Neural cell (in vitro differentiated cells): ENCODE data around the gene NDUFS2. TPM values are rescaled to one million over a fixed set of nuclear protein-coding genes. Genes with fewer than 3 reads are reported as not detected.

Experiments used
- H2AFZ ChIP-seq: fragments of 200-600, 300-800 bp; sonication (generic), shearing (Covaris generic); 2 replicates; pipeline ENCODE4 v1.6.0; 2014; ENCODE audit warnings: low read depth, mild to moderate bottlenecking, antibody characterized with exemption, low read length, moderate library complexity
- H3F3A ChIP-seq: fragments of 200-600 bp; shearing (Covaris generic); 2 replicates; pipeline ENCODE4 v1.6.1; 2016; ENCODE audit warnings: mild to moderate bottlenecking, moderate library complexity, mixed read lengths, antibody characterized with exemption, low read length; ENCODE audit not compliant: insufficient read depth, poor library complexity, severe bottlenecking
- H3K27ac ChIP-seq: fragments of 200-600, 300-800 bp; sonication (generic), shearing (Covaris generic); 2 replicates; pipeline ENCODE4 v1.5.1; 2014; ENCODE audit warnings: mild to moderate bottlenecking, low read length, moderate library complexity
- H3K27me3 ChIP-seq: fragments of 300-800, 200-600 bp; sonication (generic), shearing (Covaris generic); 2 replicates; pipeline ENCODE4 v1.6.0; 2014; ENCODE audit warnings: mild to moderate bottlenecking, low read depth, low read length, moderate library complexity; ENCODE audit not compliant: insufficient read depth
- H3K36me3 ChIP-seq: fragments of 300-800, 200-600 bp; sonication (generic), shearing (Covaris generic); 2 replicates; pipeline ENCODE4 v1.5.1; 2014; ENCODE audit warnings: mild to moderate bottlenecking, antibody characterized with exemption, low read length, moderate library complexity; ENCODE audit not compliant: insufficient read depth
- H3K4me2 ChIP-seq: fragments of 300-800, 200-600 bp; sonication (generic), shearing (Covaris generic); 2 replicates; pipeline ENCODE4 v1.6.0; 2014; ENCODE audit warnings: mild to moderate bottlenecking, low read length
- H3K4me3 ChIP-seq: fragments of 300-800, 200-600 bp; sonication (generic), shearing (Covaris generic); 2 replicates; pipeline ENCODE4 v1.5.1; 2014; ENCODE audit warnings: mild to moderate bottlenecking, low read length, moderate library complexity
- H3K79me2 ChIP-seq: fragments of 200-600 bp; shearing (Covaris generic); replicated peaks from 2 replicates; pipeline ENCODE4 v1.6.0; 2014; ENCODE audit warnings: mild to moderate bottlenecking, low read length, moderate library complexity; ENCODE audit not compliant: insufficient read depth
- H3K9ac ChIP-seq: fragments of 300-800, 200-600 bp; sonication (generic), shearing (Covaris generic); 2 replicates; pipeline ENCODE4 v1.6.1; 2016; ENCODE audit warnings: mild to moderate bottlenecking, low read length, mixed read lengths
- H3K9me2 ChIP-seq: fragments of 200-600 bp; shearing (Covaris generic); 2 replicates; pipeline ENCODE4 v1.6.1; 2016; ENCODE audit warnings: mild to moderate bottlenecking, low read length, mixed read lengths; ENCODE audit not compliant: insufficient read depth
- H3K9me3 ChIP-seq: fragments of 200-600, 300-800 bp; sonication (generic), shearing (Covaris generic); 2 replicates; pipeline ENCODE4 v1.6.1; 2016; ENCODE audit warnings: mild to moderate bottlenecking, mixed run types, low read length, moderate library complexity, mixed read lengths
- H4K20me1 ChIP-seq: fragments of 200-600 bp; shearing (Covaris generic); 2 replicates; pipeline ENCODE4 v1.6.1; 2016; ENCODE audit warnings: mild to moderate bottlenecking, mixed run types; ENCODE audit not compliant: insufficient read depth
- EP300 ChIP-seq: fragments of 450-650 bp; conservative IDR thresholded peaks from 2 replicates; pipeline ENCODE4 v1.6.1; 2014; ENCODE audit warnings: antibody characterized with exemption, mild to moderate bottlenecking, moderate library complexity; ENCODE audit not compliant: poor library complexity, severe bottlenecking
- EZH2 ChIP-seq: fragments of 200-600, 300-800 bp; shearing (Covaris generic), sonication (generic); IDR thresholded peaks from 2 replicates; pipeline ENCODE4 v1.6.1; 2014; ENCODE audit warnings: antibody characterized with exemption, low read length, borderline replicate concordance, mild to moderate bottlenecking; ENCODE audit not compliant: insufficient read depth, poor library complexity, severe bottlenecking
- MXI1 ChIP-seq: fragments of 450-650 bp; conservative IDR thresholded peaks from 2 replicates; pipeline ENCODE4 v1.6.1; 2014; ENCODE audit warnings: antibody characterized with exemption, mild to moderate bottlenecking; ENCODE audit not compliant: poor library complexity, severe bottlenecking
- POLR2AphosphoS5 ChIP-seq: IDR thresholded peaks from 2 replicates; pipeline ENCODE4 v1.6.1; 2012
- RAD21 ChIP-seq: fragments of 450-650 bp; conservative IDR thresholded peaks from 2 replicates; pipeline ENCODE4 v1.6.1; 2014; ENCODE audit warnings: antibody characterized with exemption, mild to moderate bottlenecking, moderate library complexity
- SMC3 ChIP-seq: fragments of 450-650 bp; conservative IDR thresholded peaks from 2 replicates; pipeline ENCODE4 v1.6.1; 2014; ENCODE audit warnings: antibody characterized with exemption, mild to moderate bottlenecking, moderate library complexity; ENCODE audit not compliant: poor library complexity
- TAF1 ChIP-seq: IDR thresholded peaks from 2 replicates; pipeline ENCODE4 v1.6.1; 2012; ENCODE audit warnings: low read depth
- polyA plus RNA-seq: library from polyadenylated mRNA; depleted of rRNA; stranded (reverse); fragments of >200 nt; gene quantifications from 2 replicates; pipeline ENCODE4 v1.2.3, GENCODE V29; 2014
- TF ChIP-seq, protein P1 (sequence below): fragments of 450-650 bp; IDR thresholded peaks from 2 replicates; pipeline ENCODE4 v1.5.1; 2014; ENCODE audit warnings: antibody characterized with exemption, mild to moderate bottlenecking, moderate library complexity; ENCODE audit not compliant: poor library complexity, severe bottlenecking
- TF ChIP-seq, protein P2 (sequence below): IDR thresholded peaks from 2 replicates; pipeline ENCODE4 v1.6.1; 2012; ENCODE audit warnings: borderline replicate concordance

Gene NDUFS2
- polyA plus RNA-seq, 1 donor from 2014 or later, result 166 TPM

DNA sequence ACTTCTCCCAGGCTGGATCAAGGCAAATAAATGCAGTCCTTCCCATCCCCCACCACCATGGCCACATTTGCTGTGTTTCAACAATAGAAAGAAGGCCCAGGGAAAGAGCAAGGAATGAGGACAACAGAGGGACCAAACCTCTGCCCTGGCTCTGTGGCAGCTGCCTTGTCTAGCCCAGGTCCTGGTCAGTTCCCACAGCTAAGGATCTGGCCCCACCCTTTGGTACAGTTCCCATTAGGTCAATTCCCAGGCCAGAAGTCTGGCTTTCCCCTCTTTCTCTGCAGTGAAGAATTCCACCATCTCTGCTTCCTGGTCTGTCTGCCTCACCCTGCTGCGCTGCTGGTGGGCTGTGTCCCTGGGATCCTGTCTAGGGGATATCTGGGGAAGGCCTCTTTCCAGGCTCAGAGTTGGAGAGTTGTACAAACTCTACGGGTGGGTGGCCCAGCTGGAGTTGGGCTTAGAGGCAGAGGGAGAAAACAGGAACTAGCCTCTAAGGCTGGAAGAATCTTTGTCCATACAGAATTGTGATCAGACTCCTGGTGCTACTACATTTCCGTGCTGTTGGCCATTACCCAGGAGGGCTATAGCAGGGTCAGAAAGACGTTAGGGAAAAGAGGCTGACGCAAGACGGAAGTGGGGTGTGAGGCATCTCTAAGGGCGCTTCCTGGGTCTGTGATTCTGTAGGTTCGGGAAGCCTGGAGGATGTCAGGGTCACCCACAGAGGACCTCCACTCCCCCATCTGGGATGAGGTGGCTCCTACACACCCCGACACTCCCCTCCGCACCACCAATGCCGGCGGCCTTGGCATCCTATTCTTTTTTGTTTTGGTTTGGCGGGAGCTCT is 953 bp upstream of the NDUFS2 start:
- H3K9me2 ChIP-seq, result no peaks in the 10 kb centered on the region
- H3K27ac ChIP-seq, result peak overlapping the region; percentile 90
- peak overlapping the region; percentile 48 for H3K4me2 ChIP-seq
- no peaks in the 10 kb centered on the region for H4K20me1 ChIP-seq
- TF ChIP-seq MXI1, result no peak
- TF ChIP-seq, protein P1, sequence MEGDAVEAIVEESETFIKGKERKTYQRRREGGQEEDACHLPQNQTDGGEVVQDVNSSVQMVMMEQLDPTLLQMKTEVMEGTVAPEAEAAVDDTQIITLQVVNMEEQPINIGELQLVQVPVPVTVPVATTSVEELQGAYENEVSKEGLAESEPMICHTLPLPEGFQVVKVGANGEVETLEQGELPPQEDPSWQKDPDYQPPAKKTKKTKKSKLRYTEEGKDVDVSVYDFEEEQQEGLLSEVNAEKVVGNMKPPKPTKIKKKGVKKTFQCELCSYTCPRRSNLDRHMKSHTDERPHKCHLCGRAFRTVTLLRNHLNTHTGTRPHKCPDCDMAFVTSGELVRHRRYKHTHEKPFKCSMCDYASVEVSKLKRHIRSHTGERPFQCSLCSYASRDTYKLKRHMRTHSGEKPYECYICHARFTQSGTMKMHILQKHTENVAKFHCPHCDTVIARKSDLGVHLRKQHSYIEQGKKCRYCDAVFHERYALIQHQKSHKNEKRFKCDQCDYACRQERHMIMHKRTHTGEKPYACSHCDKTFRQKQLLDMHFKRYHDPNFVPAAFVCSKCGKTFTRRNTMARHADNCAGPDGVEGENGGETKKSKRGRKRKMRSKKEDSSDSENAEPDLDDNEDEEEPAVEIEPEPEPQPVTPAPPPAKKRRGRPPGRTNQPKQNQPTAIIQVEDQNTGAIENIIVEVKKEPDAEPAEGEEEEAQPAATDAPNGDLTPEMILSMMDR, result no peak
- no peak for TF ChIP-seq SMC3
- TF ChIP-seq EP300, result no peak
- no peak for TF ChIP-seq POLR2AphosphoS5
- no peak for TF ChIP-seq EZH2
- TF ChIP-seq, protein P2, sequence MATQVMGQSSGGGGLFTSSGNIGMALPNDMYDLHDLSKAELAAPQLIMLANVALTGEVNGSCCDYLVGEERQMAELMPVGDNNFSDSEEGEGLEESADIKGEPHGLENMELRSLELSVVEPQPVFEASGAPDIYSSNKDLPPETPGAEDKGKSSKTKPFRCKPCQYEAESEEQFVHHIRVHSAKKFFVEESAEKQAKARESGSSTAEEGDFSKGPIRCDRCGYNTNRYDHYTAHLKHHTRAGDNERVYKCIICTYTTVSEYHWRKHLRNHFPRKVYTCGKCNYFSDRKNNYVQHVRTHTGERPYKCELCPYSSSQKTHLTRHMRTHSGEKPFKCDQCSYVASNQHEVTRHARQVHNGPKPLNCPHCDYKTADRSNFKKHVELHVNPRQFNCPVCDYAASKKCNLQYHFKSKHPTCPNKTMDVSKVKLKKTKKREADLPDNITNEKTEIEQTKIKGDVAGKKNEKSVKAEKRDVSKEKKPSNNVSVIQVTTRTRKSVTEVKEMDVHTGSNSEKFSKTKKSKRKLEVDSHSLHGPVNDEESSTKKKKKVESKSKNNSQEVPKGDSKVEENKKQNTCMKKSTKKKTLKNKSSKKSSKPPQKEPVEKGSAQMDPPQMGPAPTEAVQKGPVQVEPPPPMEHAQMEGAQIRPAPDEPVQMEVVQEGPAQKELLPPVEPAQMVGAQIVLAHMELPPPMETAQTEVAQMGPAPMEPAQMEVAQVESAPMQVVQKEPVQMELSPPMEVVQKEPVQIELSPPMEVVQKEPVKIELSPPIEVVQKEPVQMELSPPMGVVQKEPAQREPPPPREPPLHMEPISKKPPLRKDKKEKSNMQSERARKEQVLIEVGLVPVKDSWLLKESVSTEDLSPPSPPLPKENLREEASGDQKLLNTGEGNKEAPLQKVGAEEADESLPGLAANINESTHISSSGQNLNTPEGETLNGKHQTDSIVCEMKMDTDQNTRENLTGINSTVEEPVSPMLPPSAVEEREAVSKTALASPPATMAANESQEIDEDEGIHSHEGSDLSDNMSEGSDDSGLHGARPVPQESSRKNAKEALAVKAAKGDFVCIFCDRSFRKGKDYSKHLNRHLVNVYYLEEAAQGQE, result no peak
- TF ChIP-seq RAD21, result no peak
- H3K79me2 ChIP-seq, result peaks cover 22% of the 10 kb centered on the region
- no peaks in the 10 kb centered on the region for H3K27me3 ChIP-seq
- H2AFZ ChIP-seq, result peak overlapping the region; percentile 96
- H3K9me3 ChIP-seq, result no peaks in the 10 kb centered on the region
- H3F3A ChIP-seq, result no peaks in the 10 kb centered on the region
- H3K4me3 ChIP-seq, result peak overlapping the region; percentile 80
- peak overlapping the region; percentile 91 for H3K9ac ChIP-seq
- H3K36me3 ChIP-seq, result peaks cover 7% of the 10 kb centered on the region

DNA sequence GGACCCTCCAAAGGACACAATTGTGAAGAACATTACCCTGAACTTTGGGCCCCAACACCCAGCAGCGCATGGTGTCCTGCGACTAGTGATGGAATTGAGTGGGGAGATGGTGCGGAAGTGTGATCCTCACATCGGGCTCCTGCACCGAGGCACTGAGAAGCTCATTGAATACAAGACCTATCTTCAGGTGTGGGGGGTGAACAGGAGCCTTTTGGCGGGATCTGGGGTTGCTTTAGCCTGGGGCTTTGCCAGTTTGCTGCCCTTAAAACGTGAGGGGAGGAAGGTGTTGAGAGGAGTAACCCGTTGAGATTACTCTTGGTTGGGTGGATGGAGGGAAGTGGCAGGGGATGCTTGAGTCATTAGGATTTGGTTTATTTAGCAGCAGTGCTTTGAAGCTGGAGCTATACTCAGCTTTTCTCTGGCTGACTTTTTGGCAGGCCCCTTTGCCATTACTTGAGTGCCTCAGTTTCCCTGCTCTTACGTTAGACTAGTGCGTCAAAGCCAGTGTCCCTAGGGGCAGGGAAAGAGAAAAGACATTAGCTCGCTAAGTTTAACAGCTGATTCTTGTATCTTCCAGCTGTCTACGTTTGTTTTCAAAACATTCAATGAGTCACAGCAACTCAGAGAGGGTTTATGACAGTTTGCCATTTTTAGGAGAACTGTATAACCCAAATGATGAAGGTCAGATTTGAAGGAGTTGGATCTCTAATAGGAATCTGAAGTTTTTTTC is 4.4 kb downstream of the NDUFS2 start:
- Histone ChIP-seq H3K27ac (no peak overlapping the region), H3K9ac (no peak overlapping the region), H3K36me3 (peaks cover 11% of the 10 kb centered on the region), H4K20me1 (no peaks in the 10 kb centered on the region), H3K9me2 (no peaks in the 10 kb centered on the region), H3K4me3 (no peak overlapping the region), H3F3A (no peaks in the 10 kb centered on the region), H2AFZ (no peak overlapping the region), H3K27me3 (no peaks in the 10 kb centered on the region), H3K79me2 (peaks cover 22% of the 10 kb centered on the region), H3K9me3 (no peaks in the 10 kb centered on the region), H3K4me2 (no peak overlapping the region)
- TF ChIP-seq SMC3, result no peak
- TF ChIP-seq, protein P1, result no peak
- TF ChIP-seq EZH2, result no peak
- TF ChIP-seq, protein P2, result no peak
- no peak for TF ChIP-seq EP300
- TF ChIP-seq TAF1, result no peak
- no peak for TF ChIP-seq MXI1
- TF ChIP-seq RAD21, result no peak
- no peak for TF ChIP-seq POLR2AphosphoS5
